PC-9 (cell line): ENCODE results near the gene TIAM2. TPM values are rescaled to one million over a fixed set of nuclear protein-coding genes. Genes with fewer than 3 reads are reported as not detected.
A peak's percentile ranks its signal among the peaks of the same experiment; 100 is the strongest.

Experiments
- BruUV-seq: library from RNA; stranded (reverse); fragments of 400-500 nt; replicated peaks from 2 replicates; lab custom pipeline; 2021; lab: Mats Ljungman, UMichigan
- CTCF ChIA-PET: fragments of 300-600 bp; sonication (Branson Sonifier 250); formaldehyde crosslinking; loops from one replicate; lab custom pipeline; 2022; ENCODE audit warnings: antibody characterized with exemption; lab: Charles Lee
- POLR2A ChIA-PET: fragments of 300-600 bp; sonication (Branson Sonifier 250); formaldehyde crosslinking; loops from one replicate; lab custom pipeline; 2022; ENCODE audit warnings: antibody characterized with exemption; ENCODE audit not compliant: unreplicated experiment; lab: Charles Lee
- DNase-seq, 2 experiments: peaks; one replicate each; pipeline versions ENCODE4 v3.0.0 to v3.0.0-alpha.2; 2015 to 2022; ENCODE audit warnings: mixed read lengths in 1 of 2
- H2AFZ ChIP-seq: fragments of 200-600 bp; sonication (generic); 2 replicates; pipeline ENCODE4 v1.8.1; 2017; ENCODE audit warnings: antibody characterized with exemption
- H3F3A ChIP-seq: fragments of 200-600 bp; sonication (generic); 2 replicates; pipeline ENCODE4 v1.8.1; 2017; ENCODE audit warnings: antibody characterized with exemption, mild to moderate bottlenecking, low read depth; ENCODE audit not compliant: insufficient read depth
- H3K27ac ChIP-seq: fragments of 200-600 bp; sonication (generic); 2 replicates; pipeline ENCODE4 v1.6.1; 2016; ENCODE audit warnings: mixed run types
- H3K27me3 ChIP-seq: fragments of 200-600 bp; sonication (generic); 2 replicates; pipeline ENCODE4 v1.6.1; 2016; ENCODE audit warnings: low read depth, mixed run types; ENCODE audit not compliant: insufficient read depth
- H3K36me3 ChIP-seq: fragments of 200-600 bp; sonication (generic); 2 replicates; pipeline ENCODE4 v1.6.1; 2016; ENCODE audit warnings: low read depth, mixed run types
- H3K4me1 ChIP-seq: fragments of 200-600 bp; sonication (generic); replicated peaks from 2 replicates; pipeline ENCODE4 v1.6.1; 2016; ENCODE audit warnings: mixed run types; ENCODE audit not compliant: insufficient read depth
- H3K4me2 ChIP-seq: fragments of 200-600 bp; sonication (generic); 2 replicates; pipeline ENCODE4 v1.6.1; 2017; ENCODE audit warnings: mixed run types
- H3K4me3 ChIP-seq: fragments of 200-600 bp; sonication (generic); 2 replicates; pipeline ENCODE4 v1.6.1; 2016; ENCODE audit warnings: mixed run types
- H3K79me2 ChIP-seq: fragments of 200-600 bp; sonication (generic); 2 replicates; pipeline ENCODE4 v1.6.1; 2017; ENCODE audit warnings: low read depth, mixed run types
- H3K9me2 ChIP-seq: fragments of 200-600 bp; sonication (generic); 2 replicates; pipeline ENCODE4 v1.8.1; 2017; ENCODE audit warnings: mild to moderate bottlenecking; ENCODE audit not compliant: insufficient read depth
- H3K9me3 ChIP-seq: fragments of 200-600 bp; sonication (generic); 2 replicates; pipeline ENCODE4 v1.8.1; 2016; ENCODE audit warnings: low read depth; ENCODE audit not compliant: insufficient read depth
- H4K20me1 ChIP-seq: fragments of 200-600 bp; sonication (generic); 2 replicates; pipeline ENCODE4 v1.8.1; 2017; ENCODE audit not compliant: insufficient read depth
- EZH2 ChIP-seq: fragments of 200-600 bp; sonication (generic); IDR thresholded peaks from 2 replicates; pipeline ENCODE4 v1.8.0; 2017; ENCODE audit warnings: antibody characterized with exemption, low read depth
- intact Hi-C: fragments of 100-400 bp; cut with micrococcal nuclease; formaldehyde crosslinking; loops from one replicate; pipeline ENCODE4 v1.10.0; 2022; ENCODE audit not compliant: unreplicated experiment
- total RNA-seq: library from RNA; stranded (reverse); gene quantifications from 2 replicates; pipeline ENCODE4 v1.2.3, GENCODE V29; 2021
- TF ChIP-seq, protein P1 (sequence below): fragments of 200-600 bp; sonication (generic); conservative IDR thresholded peaks from 2 replicates; pipeline ENCODE4 v1.6.1; 2017; ENCODE audit warnings: mixed run types, antibody characterized with exemption, mild to moderate bottlenecking, moderate library complexity

The TIAM2 gene
- total RNA-seq, 1 experiment from 2014 or later, result 11.4 TPM

DNA sequence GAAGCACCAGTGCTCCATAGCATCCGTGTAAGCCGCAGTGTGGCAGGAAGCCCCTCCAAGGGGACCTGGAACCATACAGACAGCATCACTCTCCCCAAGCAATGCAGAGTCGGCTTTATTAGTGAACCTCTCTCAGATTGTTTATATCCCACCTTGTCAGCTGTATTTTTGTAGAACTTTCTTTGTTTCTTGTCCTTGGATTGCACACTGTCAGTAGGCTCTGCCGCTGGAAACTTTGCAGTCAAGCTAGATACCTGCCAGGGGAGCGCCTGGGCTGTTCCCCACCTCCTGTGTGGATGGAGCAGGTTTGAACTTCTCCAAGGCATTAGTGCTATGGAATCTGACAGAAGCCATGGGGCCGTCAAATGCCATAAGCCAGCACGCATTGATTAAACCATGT, 250.1 kb downstream of the TIAM2 start:
- no TSS peak for BruUV-seq
- H3K27ac ChIP-seq, result no peak overlapping the region
- peaks cover 25% of the 10 kb centered on the region for H3K4me1 ChIP-seq
- TF ChIP-seq, protein P1, sequence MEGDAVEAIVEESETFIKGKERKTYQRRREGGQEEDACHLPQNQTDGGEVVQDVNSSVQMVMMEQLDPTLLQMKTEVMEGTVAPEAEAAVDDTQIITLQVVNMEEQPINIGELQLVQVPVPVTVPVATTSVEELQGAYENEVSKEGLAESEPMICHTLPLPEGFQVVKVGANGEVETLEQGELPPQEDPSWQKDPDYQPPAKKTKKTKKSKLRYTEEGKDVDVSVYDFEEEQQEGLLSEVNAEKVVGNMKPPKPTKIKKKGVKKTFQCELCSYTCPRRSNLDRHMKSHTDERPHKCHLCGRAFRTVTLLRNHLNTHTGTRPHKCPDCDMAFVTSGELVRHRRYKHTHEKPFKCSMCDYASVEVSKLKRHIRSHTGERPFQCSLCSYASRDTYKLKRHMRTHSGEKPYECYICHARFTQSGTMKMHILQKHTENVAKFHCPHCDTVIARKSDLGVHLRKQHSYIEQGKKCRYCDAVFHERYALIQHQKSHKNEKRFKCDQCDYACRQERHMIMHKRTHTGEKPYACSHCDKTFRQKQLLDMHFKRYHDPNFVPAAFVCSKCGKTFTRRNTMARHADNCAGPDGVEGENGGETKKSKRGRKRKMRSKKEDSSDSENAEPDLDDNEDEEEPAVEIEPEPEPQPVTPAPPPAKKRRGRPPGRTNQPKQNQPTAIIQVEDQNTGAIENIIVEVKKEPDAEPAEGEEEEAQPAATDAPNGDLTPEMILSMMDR, result no peak
- TF ChIP-seq EZH2, result no peak
- no peak for DNase-seq
- H3K4me2 ChIP-seq, result no peak overlapping the region
- CTCF ChIA-PET, result no interaction called here
- H2AFZ ChIP-seq, result no peak overlapping the region
- no peaks in the 10 kb centered on the region for H3K79me2 ChIP-seq
- peaks cover 35% of the 10 kb centered on the region for H3F3A ChIP-seq
- peaks cover 10% of the 10 kb centered on the region; the same call in 1 of the 2 replicates for H3K9me3 ChIP-seq
- H3K4me3 ChIP-seq, result no peak overlapping the region
- H3K9me2 ChIP-seq, result no peaks in the 10 kb centered on the region
- no peaks in the 10 kb centered on the region for H4K20me1 ChIP-seq
- H3K27me3 ChIP-seq, result no peaks in the 10 kb centered on the region
- intact Hi-C loops, result loop anchor here (5.0 kb wide), 1 partner anchor 1093 kb away; no protein-coding TSS in a partner anchor
- POLR2A ChIA-PET, result no interaction called here
- H3K36me3 ChIP-seq, result peaks cover 5% of the 10 kb centered on the region; the same call in 1 of the 2 replicates

DNA sequence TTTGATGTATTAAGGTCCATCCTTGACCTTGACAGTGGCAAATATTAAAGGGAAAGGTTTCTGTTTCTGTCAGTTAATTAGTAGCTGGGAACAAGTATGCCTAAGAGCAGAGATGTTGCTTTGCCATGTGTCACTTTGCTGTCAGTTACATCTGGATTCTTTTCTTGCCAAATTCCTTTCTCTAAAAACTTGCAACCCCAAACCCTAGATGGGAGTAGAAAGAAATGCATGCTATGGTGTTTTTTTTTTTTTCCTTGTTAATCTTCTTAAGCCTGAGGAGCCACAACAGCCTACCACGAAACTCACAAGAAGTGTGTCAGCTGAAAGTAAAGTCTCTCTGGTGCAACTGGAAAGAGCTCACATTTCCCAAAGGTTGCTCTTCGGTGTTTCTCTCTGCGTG, 250.7 kb downstream of the TIAM2 start:
- H4K20me1 ChIP-seq, result no peaks in the 10 kb centered on the region
- no peak for DNase-seq
- H3K9me2 ChIP-seq, result no peaks in the 10 kb centered on the region
- POLR2A ChIA-PET, result no interaction called here
- TF ChIP-seq, protein P1, result no peak
- TF ChIP-seq EZH2, result no peak
- CTCF ChIA-PET, result no interaction called here
- peaks cover 35% of the 10 kb centered on the region for H3F3A ChIP-seq
- no peak overlapping the region for H3K4me3 ChIP-seq
- intact Hi-C loops, result loop anchor here (5.0 kb wide), 1 partner anchor 1094 kb away; no protein-coding TSS in a partner anchor
- H3K4me2 ChIP-seq, result no peak overlapping the region
- H3K4me1 ChIP-seq, result peaks cover 25% of the 10 kb centered on the region
- H3K36me3 ChIP-seq, result peaks cover 5% of the 10 kb centered on the region; the same call in 1 of the 2 replicates
- H3K79me2 ChIP-seq, result no peaks in the 10 kb centered on the region
- H2AFZ ChIP-seq, result no peak overlapping the region
- H3K27ac ChIP-seq, result no peak overlapping the region
- no TSS peak for BruUV-seq
- peaks cover 10% of the 10 kb centered on the region; the same call in 1 of the 2 replicates for H3K9me3 ChIP-seq
- no peaks in the 10 kb centered on the region for H3K27me3 ChIP-seq

DNA sequence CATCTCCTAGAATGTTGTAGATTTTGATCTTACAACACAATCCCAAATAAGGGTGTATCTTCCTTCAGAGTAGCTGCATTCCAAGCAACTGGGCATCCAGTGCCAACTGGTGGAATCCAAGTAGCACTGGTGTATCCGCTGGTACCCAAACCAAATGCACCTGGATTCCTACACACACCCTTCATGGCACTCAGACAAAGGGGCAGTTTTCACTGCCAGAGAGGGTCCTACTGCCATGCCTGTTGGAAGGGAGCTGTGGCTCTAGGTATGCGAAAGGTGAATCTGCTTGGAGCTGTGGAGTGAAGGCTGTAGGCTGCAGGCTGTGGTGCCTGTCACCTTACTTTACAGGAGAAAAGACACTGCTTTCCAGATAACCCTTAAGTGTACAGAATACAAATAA, 251.7 kb downstream of the TIAM2 start:
- H3K36me3 ChIP-seq, result peaks cover 5% of the 10 kb centered on the region; the same call in 1 of the 2 replicates
- TF ChIP-seq EZH2, result no peak
- H3F3A ChIP-seq, result peaks cover 35% of the 10 kb centered on the region
- H3K79me2 ChIP-seq, result no peaks in the 10 kb centered on the region
- BruUV-seq, result no TSS peak
- CTCF ChIA-PET, result no interaction called here
- no peak for DNase-seq
- H2AFZ ChIP-seq, result no peak overlapping the region
- H3K9me2 ChIP-seq, result no peaks in the 10 kb centered on the region
- H3K4me2 ChIP-seq, result peak overlapping the region; percentile 87; the same call in 1 of the 2 replicates
- H3K4me1 ChIP-seq, result peaks cover 25% of the 10 kb centered on the region
- intact Hi-C loops, result loop anchor here (1.0 to 5.0 kb wide), 2 partner anchors 62 to 1095 kb away; no protein-coding TSS in a partner anchor
- H4K20me1 ChIP-seq, result no peaks in the 10 kb centered on the region
- peaks cover 10% of the 10 kb centered on the region; the same call in 1 of the 2 replicates for H3K9me3 ChIP-seq
- POLR2A ChIA-PET, result no interaction called here
- H3K27ac ChIP-seq, result peak overlapping the region; percentile 96
- no peak overlapping the region; the same call in 1 of the 2 replicates for H3K4me3 ChIP-seq
- H3K27me3 ChIP-seq, result no peaks in the 10 kb centered on the region
